ENCODE results near the gene STRIP2.
"Not testable (repeated sequence)": the region's sequence is repeated elsewhere in the genome, so short reads cannot be mapped to it uniquely, and the experiment has no call there.

Gene STRIP2

GRCh38 chr7:129435414-129435829, 1.2 kb downstream of the STRIP2 start:
- no peak for DNase-seq (ENCODE audit: extremely low read depth, low read depth)
- TF ChIP-seq CTCF (IDR thresholded peaks at IDR 0.05; ENCODE audit: low read depth, low read length) = no peak

GRCh38 chr7:129436335-129436923, 2.2 kb downstream of the STRIP2 start:
- no peak for DNase-seq (ENCODE audit: extremely low read depth, low read depth)
- TF ChIP-seq CTCF (IDR thresholded peaks at IDR 0.05; ENCODE audit: low read depth, low read length) = no peak

- no peak for TF ChIP-seq CTCF (IDR thresholded peaks at IDR 0.05; ENCODE audit: low read depth, low read length)
- no peak for DNase-seq (ENCODE audit: extremely low read depth, low read depth)
Measured at GRCh38 chr7:129437190-129437589, 3.0 kb downstream of the STRIP2 start.

GRCh38 chr7:129438281-129438838, 4.1 kb downstream of the STRIP2 start:
- no peak for TF ChIP-seq CTCF (IDR thresholded peaks at IDR 0.05; ENCODE audit: low read depth, low read length)
- no peak for DNase-seq (ENCODE audit: extremely low read depth, low read depth)

GRCh38 chr7:129438839-129439651, 4.8 kb downstream of the STRIP2 start:
- no peak for TF ChIP-seq CTCF (IDR thresholded peaks at IDR 0.05; ENCODE audit: low read depth, low read length)
- no peak for DNase-seq (ENCODE audit: extremely low read depth, low read depth)

- no peak for TF ChIP-seq CTCF (IDR thresholded peaks at IDR 0.05; ENCODE audit: low read depth, low read length)
Measured at GRCh38 chr7:129439963-129440625, 5.9 kb downstream of the STRIP2 start.

GRCh38 chr7:129443612-129444011, 9.4 kb downstream of the STRIP2 start:
- no peak for TF ChIP-seq CTCF (IDR thresholded peaks at IDR 0.05; ENCODE audit: low read depth, low read length)

More at GRCh38 chr7:129439963-129440625, 5.9 kb downstream of the STRIP2 start:
- no peak for DNase-seq (ENCODE audit: extremely low read depth, low read depth)

GRCh38 chr7:129444776-129445175, 10.5 kb downstream of the STRIP2 start:
- not testable (repeated sequence) for DNase-seq (ENCODE audit: extremely low read depth, low read depth)

More at GRCh38 chr7:129443612-129444011, 9.4 kb downstream of the STRIP2 start:
- DNase-seq (ENCODE audit: extremely low read depth, low read depth) = no peak

GRCh38 chr7:129446925-129447324, 12.7 kb downstream of the STRIP2 start:
- DNase-seq (ENCODE audit: extremely low read depth, low read depth) = not testable (repeated sequence)

GRCh38 chr7:129447445-129447844, 13.2 kb downstream of the STRIP2 start:
- DNase-seq (ENCODE audit: extremely low read depth, low read depth) = not testable (repeated sequence)

Data from AG09319 (cell line).